GM18511 (cell line): ENCODE results near the gene GABBR1.

ENCODE experiments used
- ATAC-seq: cut with Tn5 transposase; IDR thresholded peaks from one replicate; pipeline ENCODE4 v1.9.1; 2021; ENCODE audit warnings: mild to moderate bottlenecking, moderate library complexity; ENCODE audit not compliant: unreplicated experiment

Gene GABBR1

GRCh38 chr6:29530671-29531310 is 102.2 kb downstream of the GABBR1 start:
- no peak for ATAC-seq

- no peak for ATAC-seq
Measured at GRCh38 chr6:29529956-29530355, 103.0 kb downstream of the GABBR1 start.

GRCh38 chr6:29528988-29529560 is 103.9 kb downstream of the GABBR1 start:
- no peak for ATAC-seq

GRCh38 chr6:29528300-29528931 is 104.6 kb downstream of the GABBR1 start:
- ATAC-seq = no peak

- no peak for ATAC-seq
Measured at GRCh38 chr6:29527564-29527963, 105.4 kb downstream of the GABBR1 start.

GRCh38 chr6:29527126-29527525 is 105.9 kb downstream of the GABBR1 start:
- no peak for ATAC-seq

GRCh38 chr6:29525311-29525639 is 107.7 kb downstream of the GABBR1 start:
- ATAC-seq = no peak

- no peak for ATAC-seq
Measured at GRCh38 chr6:29524444-29525310, 108.3 kb downstream of the GABBR1 start.

- no peak for ATAC-seq
Measured at GRCh38 chr6:29524044-29524443, 108.9 kb downstream of the GABBR1 start.

- ATAC-seq = no peak
Measured at GRCh38 chr6:29522227-29522626, 110.8 kb downstream of the GABBR1 start.

- no peak for ATAC-seq
Measured at GRCh38 chr6:29521006-29521680, 111.8 kb downstream of the GABBR1 start.

- no peak for ATAC-seq
Measured at GRCh38 chr6:29520232-29520631, 112.8 kb downstream of the GABBR1 start.

GRCh38 chr6:29519291-29520010 is 113.5 kb downstream of the GABBR1 start:
- ATAC-seq = no peak

- no peak for ATAC-seq
Measured at GRCh38 chr6:29517728-29518440, 115.1 kb downstream of the GABBR1 start.

GRCh38 chr6:29517245-29517644 is 115.7 kb downstream of the GABBR1 start:
- ATAC-seq = no peak

- no peak for ATAC-seq
Measured at GRCh38 chr6:29516108-29516507, 116.9 kb downstream of the GABBR1 start.

GRCh38 chr6:29510746-29511300 is 122.2 kb downstream of the GABBR1 start:
- ATAC-seq = no peak

- ATAC-seq = no peak
Measured at GRCh38 chr6:29510202-29510601, 122.8 kb downstream of the GABBR1 start.
